ENCODE data around the gene POP7.
A peak's percentile ranks its signal among the peaks of the same experiment; 100 is the strongest.

The POP7 gene

DNA sequence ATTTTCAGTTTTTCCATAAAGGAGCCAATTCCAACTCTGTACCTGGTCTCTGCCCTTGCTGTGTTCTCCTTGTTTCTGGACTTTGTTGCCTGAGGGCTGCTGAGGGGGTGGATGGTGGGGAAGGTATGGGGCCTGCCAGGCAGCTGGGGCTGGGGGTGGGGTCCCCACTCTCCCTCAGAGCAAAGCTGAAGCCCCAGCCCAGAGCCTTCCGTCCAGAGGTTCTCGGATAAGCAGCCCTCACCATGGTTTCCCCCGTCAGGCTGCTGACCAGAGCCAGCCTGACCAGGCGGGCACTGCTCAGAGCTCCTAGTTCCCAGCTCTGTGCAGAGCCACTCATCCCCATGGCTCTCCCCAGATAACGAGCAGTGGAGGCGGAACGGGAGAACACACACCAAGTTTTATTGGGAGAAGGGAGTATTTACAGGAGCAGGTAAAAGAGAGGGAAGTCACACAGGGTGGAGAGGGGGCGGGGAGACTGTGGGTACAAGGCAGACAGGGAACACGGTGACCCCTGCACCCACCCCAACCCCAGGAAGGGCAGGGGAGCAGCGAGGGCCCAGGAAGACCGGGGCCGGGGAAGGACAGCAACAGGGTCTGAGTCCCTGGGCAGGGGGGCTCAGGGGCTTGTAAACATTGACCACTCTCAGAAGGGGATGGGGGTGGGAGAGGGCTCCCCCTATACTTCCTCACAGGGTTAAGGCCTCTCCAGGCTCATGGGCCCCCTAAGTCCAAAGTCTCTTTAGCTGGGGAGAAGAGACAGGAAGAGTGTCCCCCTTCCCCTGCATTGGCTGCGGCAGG lies 26.6 kb upstream of the POP7 start:
- no peak for DNase-seq (ENCODE audit: low read depth)

GRCh38 chr7:100679927-100680575 lies 25.9 kb upstream of the POP7 start:
- no peak for DNase-seq (ENCODE audit: low read depth)

- no peak for DNase-seq (ENCODE audit: low read depth)
Measured at GRCh38 chr7:100680576-100681271, 25.2 kb upstream of the POP7 start.

DNA sequence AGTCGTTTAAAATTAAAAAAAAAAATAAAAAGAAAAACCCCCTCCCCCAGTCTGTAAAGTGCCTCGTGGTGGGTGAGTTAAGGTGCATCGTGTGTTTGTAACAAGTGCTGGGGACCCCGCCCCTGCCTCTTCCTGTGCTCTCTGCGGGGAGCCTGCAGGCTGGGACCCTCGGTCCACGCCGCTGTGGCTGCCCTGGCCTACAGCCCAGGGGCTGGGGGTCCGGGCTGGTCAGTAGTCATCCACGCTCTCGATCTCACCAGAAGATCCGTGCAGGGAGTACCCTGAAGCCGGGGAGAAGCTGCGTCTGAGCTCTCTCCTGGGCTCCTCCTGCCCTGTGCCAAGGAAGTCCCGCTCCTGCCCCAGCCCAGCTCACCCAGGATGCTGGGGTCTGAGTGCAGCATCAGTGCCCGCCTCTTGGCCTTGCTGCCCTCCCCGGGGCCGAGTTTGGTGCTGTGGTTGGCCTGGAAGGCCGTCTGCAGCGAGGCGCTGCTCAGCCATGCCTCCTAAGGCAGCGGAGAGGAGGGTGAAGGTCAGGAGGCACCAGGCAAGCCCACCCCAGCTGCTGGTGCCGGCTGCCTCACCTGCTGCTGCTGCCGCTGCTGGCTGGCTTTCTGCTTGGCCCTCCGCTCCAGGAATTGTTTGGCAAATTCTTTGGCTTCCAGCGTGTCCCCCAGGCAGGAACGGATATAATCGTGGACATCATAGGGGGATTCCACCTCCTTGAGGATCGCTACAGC lies 24.3 kb upstream of the POP7 start:
- DNase-seq (ENCODE audit: low read depth): no peak

GRCh38 chr7:100682228-100682741 lies 23.6 kb upstream of the POP7 start:
- DNase-seq (ENCODE audit: low read depth): no peak

DNA sequence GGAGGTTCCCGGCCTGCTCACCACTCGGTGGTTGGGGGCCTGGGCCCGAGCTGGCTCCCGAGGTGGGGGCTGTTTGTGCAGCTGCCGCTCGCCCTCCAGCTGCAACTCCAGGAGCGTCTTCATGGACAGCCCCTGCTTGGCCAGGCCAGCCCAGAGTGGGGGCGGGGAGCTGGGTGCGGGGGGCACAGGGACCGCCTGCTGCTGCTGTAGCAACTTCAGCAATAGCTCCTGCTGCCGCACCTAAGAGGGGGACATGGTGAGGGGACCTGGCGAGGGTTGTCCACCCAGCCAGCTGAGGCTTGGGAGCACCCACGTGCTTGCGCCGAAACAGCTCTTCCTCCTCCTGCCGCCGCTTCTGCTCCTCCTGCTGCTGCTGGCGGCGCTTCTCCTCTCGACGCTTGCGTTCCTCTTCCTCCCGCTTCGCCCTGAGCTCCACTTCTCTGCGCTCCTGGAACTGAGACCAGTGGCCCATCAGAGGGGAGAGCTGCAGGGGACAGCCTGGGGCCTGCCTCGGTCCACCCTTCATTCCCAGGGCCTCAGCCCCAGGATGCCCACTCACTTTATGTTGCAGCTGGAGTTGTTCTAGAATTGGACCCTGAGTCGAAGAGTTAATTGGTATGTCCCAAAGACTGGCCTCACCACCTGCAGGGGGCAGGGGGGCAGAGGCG lies 22.8 kb upstream of the POP7 start:
- no peak for DNase-seq (ENCODE audit: low read depth)

DNA sequence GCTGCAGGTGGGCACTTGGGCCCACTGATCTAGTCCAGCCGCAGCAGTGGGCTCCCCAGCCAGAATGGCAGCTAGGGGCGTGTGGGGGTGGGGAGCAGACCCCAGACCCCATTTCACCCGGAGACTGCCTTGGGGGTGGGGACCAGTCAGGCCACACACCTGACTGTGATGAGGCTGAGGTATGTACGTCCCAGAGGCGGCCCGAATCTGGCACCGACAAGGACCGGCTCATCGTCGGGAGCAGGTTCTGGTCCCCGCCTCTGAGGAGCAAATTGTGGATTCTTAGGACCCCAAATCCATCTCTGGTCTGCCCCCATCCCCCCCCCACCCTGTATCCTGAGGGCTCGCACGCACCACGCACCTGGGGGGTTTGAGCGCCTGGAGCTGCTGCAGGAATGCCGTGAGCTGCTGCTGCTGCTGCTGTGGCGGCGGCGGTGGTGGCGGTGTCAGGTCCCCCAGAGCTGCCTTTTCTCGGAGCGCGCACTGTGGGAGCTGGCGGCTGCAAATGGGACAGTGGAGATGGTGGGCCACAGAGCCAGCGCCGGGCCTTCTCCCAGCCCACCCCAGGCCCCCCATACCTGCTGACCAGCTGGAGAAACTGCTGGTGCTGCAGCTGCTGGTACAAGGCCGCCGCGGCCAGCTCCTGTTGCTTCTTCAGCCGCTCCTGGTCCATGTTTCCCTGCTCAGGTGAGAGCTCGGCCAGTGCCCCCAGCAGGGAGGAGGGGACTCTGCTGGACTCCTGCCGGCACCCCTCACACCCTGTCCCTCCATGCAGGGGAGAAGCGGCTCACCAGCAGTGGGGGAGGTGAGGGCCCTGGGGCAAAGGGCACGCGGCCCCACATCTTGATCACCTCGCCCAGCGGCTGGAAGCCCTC lies 22.0 kb upstream of the POP7 start:
- no peak for DNase-seq (ENCODE audit: low read depth)

- no peak for DNase-seq (ENCODE audit: low read depth)
Measured at GRCh38 chr7:100684534-100685042, 21.3 kb upstream of the POP7 start.

- DNase-seq (ENCODE audit: low read depth): no peak
Measured at GRCh38 chr7:100685049-100685605, 20.8 kb upstream of the POP7 start.

DNA sequence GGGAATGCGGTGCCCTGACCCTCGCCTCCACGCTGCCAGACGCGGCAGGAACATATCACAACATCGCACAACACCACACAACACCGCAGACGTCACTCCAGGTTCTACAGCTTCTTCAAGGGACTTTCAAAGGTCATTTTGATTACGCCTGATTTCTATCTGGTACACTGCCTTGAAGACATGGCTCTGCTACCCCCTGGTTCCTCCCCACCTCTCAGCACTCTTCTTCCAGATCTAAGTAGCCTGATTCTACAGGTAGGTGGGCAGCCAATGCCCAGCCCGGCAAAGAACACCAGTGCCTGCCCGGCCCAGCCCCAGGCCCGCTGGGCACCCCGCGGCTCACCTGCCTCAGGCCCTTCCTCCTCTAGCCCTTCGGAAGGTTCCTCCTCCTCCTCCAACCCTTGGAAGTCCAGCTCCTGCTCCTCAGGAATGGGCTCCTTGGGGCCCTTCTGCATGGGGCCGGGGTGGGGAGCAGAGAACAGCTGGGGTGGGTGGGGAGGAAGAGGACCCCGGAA lies 20.2 kb upstream of the POP7 start:
- no peak for DNase-seq (ENCODE audit: low read depth)

DNA sequence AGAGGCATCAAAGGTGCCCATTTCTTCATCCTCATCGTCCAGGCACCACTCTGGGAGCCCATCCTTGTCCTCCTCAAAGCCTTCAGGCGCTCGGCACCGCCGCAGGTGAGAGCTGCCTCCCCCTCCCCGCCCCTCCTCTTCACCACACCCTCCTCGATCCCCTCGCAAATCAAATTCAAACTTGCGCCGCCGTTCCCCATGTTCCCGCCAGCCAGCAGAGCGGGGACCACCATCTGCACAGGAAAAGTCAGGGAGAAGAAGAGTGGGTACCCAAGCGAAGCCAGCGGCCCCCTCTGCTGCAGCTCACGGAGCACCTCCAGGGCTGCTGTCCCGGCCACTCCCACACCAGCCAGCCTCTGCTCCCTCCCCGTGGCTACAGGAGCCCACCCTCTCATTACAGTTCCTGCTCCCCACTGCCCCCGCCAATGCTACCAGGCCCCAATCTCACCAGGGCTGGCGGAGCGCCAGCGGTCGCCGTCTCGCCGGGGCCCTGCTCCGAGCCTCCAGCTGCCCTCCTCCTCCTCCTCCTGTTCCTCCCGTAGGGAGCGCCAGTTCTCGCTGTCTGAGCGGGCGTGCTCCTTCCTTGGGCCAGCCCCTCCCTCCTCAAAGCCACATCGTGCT lies 19.6 kb upstream of the POP7 start:
- DNase-seq (ENCODE audit: low read depth): no peak

DNA sequence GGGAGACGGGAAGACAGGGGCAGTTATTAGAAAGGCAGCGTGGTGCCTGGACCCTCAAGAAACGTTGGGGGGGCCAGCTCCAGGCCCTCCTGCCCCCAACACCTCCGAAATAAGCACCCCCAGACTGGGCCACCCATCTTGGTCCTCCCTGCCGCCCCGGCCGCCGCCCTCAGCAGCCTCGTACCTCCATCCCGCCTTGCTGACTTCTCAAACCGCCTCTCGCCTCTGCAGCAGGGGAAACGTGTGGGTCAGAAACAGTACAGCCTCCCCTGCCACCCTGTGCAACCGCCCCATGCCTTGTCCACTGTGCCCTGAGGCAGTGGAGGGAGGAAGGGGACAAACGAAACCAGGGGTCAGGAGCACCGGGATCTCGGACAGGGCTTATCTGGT lies 19.1 kb upstream of the POP7 start:
- no peak for DNase-seq (ENCODE audit: low read depth)

DNA sequence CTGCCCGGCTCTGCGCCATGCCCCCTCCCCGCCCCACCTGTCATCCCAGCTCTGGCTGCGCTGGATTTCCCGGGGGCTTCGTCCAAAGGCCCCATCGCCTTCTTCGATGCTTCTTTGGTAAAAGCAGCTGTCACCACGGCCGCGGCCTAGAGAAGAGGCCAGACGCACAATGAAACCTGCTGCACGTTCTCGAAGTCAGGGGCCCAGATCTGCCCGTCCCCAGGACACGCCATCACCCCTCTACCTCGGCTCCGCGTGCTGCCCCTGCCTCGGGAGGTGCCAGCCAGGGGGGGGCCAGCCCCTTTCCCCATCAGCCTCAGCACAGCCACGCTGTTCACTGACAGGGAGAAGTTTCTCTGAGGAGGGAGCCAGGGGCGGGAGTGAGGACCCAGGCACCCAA lies 18.7 kb upstream of the POP7 start:
- no peak for DNase-seq (ENCODE audit: low read depth)

GRCh38 chr7:100687751-100688300 lies 18.1 kb upstream of the POP7 start:
- no peak for DNase-seq (ENCODE audit: low read depth)

DNA sequence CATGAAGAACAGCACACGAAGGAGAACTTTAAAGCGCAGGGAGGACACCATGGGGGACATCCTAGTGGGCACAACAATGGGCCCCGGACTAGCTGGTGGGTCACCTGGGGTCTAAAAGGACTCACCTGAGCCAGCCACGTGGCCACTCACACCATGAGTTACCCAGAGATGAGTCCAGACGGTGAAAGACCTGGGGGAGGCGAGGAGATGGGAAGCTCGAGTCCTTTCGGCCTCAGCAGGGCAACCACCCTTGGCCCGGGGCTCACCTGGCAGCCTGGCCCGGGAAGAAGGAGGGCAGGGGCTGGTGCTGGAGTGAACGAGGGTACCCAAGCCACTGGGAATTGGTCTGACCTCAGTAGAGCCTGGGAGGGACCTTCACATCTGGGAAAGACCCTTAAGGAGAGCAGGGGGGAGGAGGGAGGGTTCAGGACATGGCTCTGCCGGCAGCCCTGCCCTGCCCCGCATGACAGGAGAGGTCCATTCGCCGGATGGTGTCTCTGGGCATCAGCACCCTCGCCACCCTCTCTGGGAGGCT lies 17.5 kb upstream of the POP7 start:
- no peak for DNase-seq (ENCODE audit: low read depth)

DNA sequence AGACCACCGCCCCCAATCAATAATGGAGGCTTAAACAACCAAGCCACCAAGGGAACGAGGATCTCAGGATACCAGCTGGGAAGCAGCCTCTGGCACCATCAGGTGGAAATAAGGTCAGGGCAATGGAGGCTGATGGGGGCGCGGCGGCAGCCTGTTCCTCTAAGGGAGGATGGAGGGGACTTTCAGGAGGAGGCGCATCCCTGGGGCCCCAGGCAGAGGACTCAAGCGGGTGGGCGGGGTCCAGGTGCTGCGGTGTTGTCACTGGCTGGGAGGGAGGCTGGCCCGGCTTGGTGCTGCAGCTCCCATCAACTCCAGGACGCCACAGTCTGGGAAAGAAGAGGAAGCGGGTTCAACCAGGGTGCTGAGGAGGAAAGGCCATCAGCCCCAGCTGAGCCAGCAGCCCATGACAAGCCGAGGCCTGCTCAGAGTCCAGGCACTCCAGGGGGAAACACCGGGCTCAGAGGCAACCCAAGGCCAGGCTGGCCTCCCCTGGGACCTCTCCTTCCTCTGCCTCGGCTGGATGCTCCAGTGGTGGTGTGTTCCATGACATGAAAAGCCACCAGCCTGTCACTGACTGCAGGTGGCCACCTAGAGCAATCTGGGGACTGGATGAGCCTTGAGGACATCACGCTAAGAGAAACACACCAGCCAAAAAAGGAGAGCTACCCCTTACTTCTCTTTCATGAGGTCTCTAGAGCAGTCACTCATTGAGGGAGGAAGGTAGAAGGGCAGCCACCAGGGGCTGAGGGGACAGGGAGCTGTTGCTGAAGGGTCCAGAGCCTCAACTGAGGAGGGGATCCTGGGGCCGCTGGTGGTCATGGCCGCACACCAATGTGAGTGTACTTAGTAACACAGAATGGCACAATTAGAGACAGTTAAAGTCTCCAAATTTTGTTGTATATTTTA lies 16.4 kb upstream of the POP7 start:
- no peak for DNase-seq (ENCODE audit: low read depth)

DNA sequence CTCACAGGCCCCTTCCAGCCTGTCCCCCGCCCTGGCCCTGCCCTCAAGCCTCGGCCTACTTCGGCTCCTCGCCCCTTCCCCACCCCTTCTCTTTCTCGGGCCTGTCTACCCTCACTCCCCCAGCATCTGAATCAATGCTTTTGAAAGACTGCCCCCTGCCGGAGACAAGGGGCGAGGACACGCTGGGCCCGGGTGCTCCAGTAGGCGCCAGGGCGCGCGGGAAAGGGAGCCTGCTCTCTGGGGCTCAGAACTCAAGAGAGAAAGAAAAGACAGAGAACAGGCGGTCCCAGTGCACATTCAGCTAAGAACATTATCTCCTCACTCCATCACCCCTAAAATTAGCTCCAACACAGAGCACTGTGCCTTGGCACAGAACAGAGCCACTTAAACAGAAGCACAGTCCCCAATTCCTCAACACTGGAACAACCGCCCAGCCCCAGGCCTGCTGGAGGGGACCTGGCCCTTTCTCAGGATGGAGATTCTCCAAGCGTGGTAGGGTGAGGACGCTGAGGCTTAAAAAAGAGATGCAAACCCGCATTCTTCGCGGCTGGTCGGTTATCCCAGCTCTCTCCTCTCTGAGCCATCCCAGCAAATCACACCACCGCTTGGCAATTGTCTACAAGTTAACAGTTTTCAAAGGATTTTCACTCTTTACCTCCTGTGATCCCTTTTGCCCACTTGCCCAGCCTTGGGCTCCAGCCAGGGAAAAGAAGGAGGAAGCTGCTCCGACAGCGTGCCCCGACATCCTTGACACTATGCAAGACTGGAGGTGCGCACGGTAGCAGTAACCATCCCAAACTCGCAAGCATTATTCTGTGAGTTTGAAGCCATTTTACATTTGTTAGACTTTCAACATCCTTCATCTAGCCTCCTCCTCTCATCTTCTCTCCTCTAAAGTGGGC lies 14.0 kb upstream of the POP7 start:
- peak; percentile 82 for DNase-seq (ENCODE audit: low read depth)
